Prostate gland (tissue), 2 donors: Measurements from ENCODE around the gene ITM2C.

ENCODE experiments used
- POLR2AphosphoS5 ChIP-seq: sonication (generic); formaldehyde crosslinking; IDR thresholded peaks from one replicate; pipeline ENCODE4 v1.6.1; 2017; ENCODE audit warnings: antibody characterized with exemption
- TF ChIP-seq, protein P1 (sequence below), 4 experiments: fragments of 200-600 bp in 2 of 4; fragments of 450-650 bp in 2 of 4; sonication (generic) in 2 of 4; IDR thresholded peaks; 1 replicate in 3 of 4; 2 replicates in 1 of 4; pipeline ENCODE4 v1.5.1; 2016 to 2019; ENCODE audit warnings: antibody characterized with exemption in 4 of 4, mild to moderate bottlenecking in 2 of 4, moderate library complexity in 2 of 4

DNA sequence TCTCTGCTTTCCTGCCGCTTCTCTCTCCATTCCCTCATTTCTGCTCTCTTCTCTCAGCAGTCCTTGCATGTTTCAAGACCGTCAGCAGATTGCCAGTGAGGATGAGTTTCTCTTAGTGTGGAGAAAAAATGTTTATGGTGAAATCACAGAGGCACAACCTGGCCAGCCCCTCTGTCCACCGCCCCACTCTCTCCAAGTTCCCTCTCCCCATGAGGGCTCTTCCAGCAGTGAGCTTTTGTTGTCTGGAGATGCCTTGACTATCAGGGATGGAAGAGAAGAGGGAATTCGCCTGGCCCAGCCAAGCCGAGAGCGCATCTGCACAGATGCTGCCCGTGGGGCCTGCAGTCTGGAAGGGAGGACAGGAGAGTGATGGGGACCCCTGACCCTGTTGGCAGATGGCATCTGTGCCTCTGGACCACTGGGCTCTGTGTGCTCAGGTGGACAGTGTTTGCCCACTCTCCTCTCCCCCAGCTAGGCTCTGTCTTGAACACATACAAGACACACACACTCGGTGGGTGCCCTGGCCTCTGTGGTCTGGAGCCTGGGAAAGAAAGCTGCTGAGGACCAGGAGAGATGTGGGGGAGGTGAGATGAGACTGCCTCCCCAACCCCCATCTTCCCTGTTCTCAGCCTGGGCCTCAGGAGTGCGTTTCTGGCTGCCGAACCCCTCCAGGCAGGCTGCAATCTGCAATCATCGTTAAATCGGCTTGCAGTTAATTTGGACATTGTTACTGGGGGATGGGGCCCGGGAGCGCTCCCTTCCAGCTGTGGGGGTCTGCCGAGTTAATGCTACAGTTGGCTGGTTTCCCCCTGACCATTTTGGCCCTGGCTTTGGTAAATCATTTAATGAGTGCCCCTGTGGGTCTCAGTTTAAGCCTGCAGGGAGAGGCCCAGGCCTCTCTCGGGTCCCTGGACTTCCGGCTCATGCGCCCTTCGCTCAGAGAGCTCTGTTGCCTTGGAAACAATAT lies 4.5 kb downstream of the ITM2C start:
- TF ChIP-seq, protein P1, sequence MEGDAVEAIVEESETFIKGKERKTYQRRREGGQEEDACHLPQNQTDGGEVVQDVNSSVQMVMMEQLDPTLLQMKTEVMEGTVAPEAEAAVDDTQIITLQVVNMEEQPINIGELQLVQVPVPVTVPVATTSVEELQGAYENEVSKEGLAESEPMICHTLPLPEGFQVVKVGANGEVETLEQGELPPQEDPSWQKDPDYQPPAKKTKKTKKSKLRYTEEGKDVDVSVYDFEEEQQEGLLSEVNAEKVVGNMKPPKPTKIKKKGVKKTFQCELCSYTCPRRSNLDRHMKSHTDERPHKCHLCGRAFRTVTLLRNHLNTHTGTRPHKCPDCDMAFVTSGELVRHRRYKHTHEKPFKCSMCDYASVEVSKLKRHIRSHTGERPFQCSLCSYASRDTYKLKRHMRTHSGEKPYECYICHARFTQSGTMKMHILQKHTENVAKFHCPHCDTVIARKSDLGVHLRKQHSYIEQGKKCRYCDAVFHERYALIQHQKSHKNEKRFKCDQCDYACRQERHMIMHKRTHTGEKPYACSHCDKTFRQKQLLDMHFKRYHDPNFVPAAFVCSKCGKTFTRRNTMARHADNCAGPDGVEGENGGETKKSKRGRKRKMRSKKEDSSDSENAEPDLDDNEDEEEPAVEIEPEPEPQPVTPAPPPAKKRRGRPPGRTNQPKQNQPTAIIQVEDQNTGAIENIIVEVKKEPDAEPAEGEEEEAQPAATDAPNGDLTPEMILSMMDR (IDR thresholded peaks at IDR 0.05) = no peak
- no peak for TF ChIP-seq POLR2AphosphoS5
